CD14-positive monocyte (primary cell): ENCODE data around the gene BHLHE23. TPM values are rescaled to one million over a fixed set of nuclear protein-coding genes. Genes with fewer than 3 reads are reported as not detected.

Experiments used
- DNase-seq, 3 donors: peaks; one replicate each; pipeline ENCODE4 v3.0.0-alpha.2; 2011 to 2022
- H2AFZ ChIP-seq: 2 replicates; pipeline ENCODE4 v1.6.0; 2012; ENCODE audit warnings: mild to moderate bottlenecking, low read depth, low read length, inconsistent platforms; ENCODE audit not compliant: insufficient read depth, poor library complexity, severe bottlenecking
- H3K27ac ChIP-seq, 2 donors: 1 replicate in 1 of 2; 2 replicates in 1 of 2; pipeline ENCODE4 v1.5.1; 2012 to 2013; ENCODE audit warnings: low read length in 2 of 2, control low read depth in 1 of 2, inconsistent platforms in 1 of 2, low read depth in 1 of 2, mild to moderate bottlenecking in 1 of 2
- H3K27me3 ChIP-seq, 2 donors: one replicate each; pipeline versions ENCODE4 v1.6.0 to v1.6.1; 2011 to 2013; ENCODE audit warnings: low read length in 2 of 2; ENCODE audit not compliant: control insufficient read depth in 2 of 2, insufficient read depth in 2 of 2
- H3K36me3 ChIP-seq, 2 donors: replicated peaks in 1 of 2; 1 replicate in 1 of 2; 2 replicates in 1 of 2; pipeline versions ENCODE4 v1.5.1 to v1.6.1; 2012 to 2013; ENCODE audit warnings: low read length in 2 of 2, control low read depth in 1 of 2, inconsistent platforms in 1 of 2, mild to moderate bottlenecking in 1 of 2; ENCODE audit not compliant: insufficient read depth in 2 of 2, control insufficient read depth in 1 of 2
- H3K4me1 ChIP-seq, 2 donors: 1 replicate in 1 of 2; 2 replicates in 1 of 2; pipeline versions ENCODE4 v1.5.1 to v1.6.1; 2012 to 2013; ENCODE audit warnings: low read length in 2 of 2, control low read depth in 1 of 2, inconsistent platforms in 1 of 2, mild to moderate bottlenecking in 1 of 2, moderate library complexity in 1 of 2; ENCODE audit not compliant: insufficient read depth in 2 of 2, control insufficient read depth in 1 of 2
- H3K4me2 ChIP-seq: replicated peaks from 2 replicates; pipeline ENCODE3; 2012; ENCODE audit warnings: low read length, moderate library complexity, mild to moderate bottlenecking; ENCODE audit not compliant: poor library complexity, severe bottlenecking; ENCODE audit errors: extremely low read depth
- H3K4me3 ChIP-seq, 3 experiments: fragments of 200-600 bp in 1 of 3; sonication (generic) in 1 of 3; replicated peaks in 1 of 3; 1 replicate in 2 of 3; 2 replicates in 1 of 3; pipeline ENCODE4 v1.5.1; 2011 to 2013; ENCODE audit warnings: low read length in 3 of 3, mild to moderate bottlenecking in 3 of 3, control low read depth in 2 of 3, low read depth in 2 of 3, inconsistent platforms in 1 of 3, moderate library complexity in 1 of 3
- H3K79me2 ChIP-seq: 2 replicates; pipeline ENCODE4 v1.6.0; 2012; ENCODE audit warnings: mild to moderate bottlenecking, control low read depth, inconsistent platforms, low read length, moderate library complexity; ENCODE audit not compliant: insufficient read depth
- H3K9ac ChIP-seq: 2 replicates; pipeline ENCODE4 v1.6.0; 2017; ENCODE audit warnings: low read length, mild to moderate bottlenecking; ENCODE audit not compliant: insufficient read depth, poor library complexity, severe bottlenecking
- H3K9me3 ChIP-seq, 2 donors: replicated peaks in 1 of 2; 1 replicate in 1 of 2; 2 replicates in 1 of 2; pipeline versions ENCODE4 v1.5.1 to v1.6.1; 2012 to 2013; ENCODE audit warnings: low read length in 2 of 2, control low read depth in 1 of 2; ENCODE audit not compliant: control insufficient read depth in 1 of 2, insufficient read depth in 1 of 2
- H4K20me1 ChIP-seq: 2 replicates; pipeline ENCODE4 v1.6.0; 2012; ENCODE audit warnings: mild to moderate bottlenecking, low read length, control low read depth, moderate library complexity; ENCODE audit not compliant: insufficient read depth
- H3K27ac Mint-ChIP-seq, 7 donors: one replicate each; pipeline ENCODE4 v1.8.0; 2020; ENCODE audit warnings: mild to moderate bottlenecking in 7 of 7, mixed read lengths in 7 of 7, moderate library complexity in 6 of 7, inconsistent platforms in 2 of 7
- H3K27me3 Mint-ChIP-seq, 3 donors: one replicate each; pipeline ENCODE4 v1.8.0; 2021 to 2022; ENCODE audit warnings: low read depth in 3 of 3, mild to moderate bottlenecking in 3 of 3, mixed read lengths in 3 of 3, moderate library complexity in 3 of 3, inconsistent platforms in 1 of 3
- H3K36me3 Mint-ChIP-seq, 2 donors: one replicate each; pipeline ENCODE4 v1.8.0; 2020; ENCODE audit warnings: mixed read lengths in 2 of 2, inconsistent platforms in 1 of 2, mild to moderate bottlenecking in 1 of 2
- H3K4me1 Mint-ChIP-seq: one replicate; pipeline ENCODE4 v1.8.0; 2020; ENCODE audit warnings: mild to moderate bottlenecking, mixed read lengths
- H3K4me3 Mint-ChIP-seq, 2 donors: one replicate each; pipeline ENCODE4 v1.8.0; 2020; ENCODE audit warnings: mild to moderate bottlenecking in 2 of 2, mixed read lengths in 2 of 2, moderate library complexity in 1 of 2
- H3K9me3 Mint-ChIP-seq, 7 donors: one replicate each; pipeline ENCODE4 v1.8.0; 2020 to 2022; ENCODE audit warnings: mixed read lengths in 7 of 7, mild to moderate bottlenecking in 6 of 7, moderate library complexity in 6 of 7, inconsistent platforms in 2 of 7
- CTCF ChIP-seq: fragments of 200-600 bp; IDR thresholded peaks from one replicate; pipeline ENCODE4 v1.8.0; 2022; ENCODE audit warnings: antibody characterized with exemption, mild to moderate bottlenecking
- WGBS: methylation state at CpG from one replicate; pipeline ENCODE4 v1.1.5; 2013; ENCODE audit warnings: missing lambda C conversion rate; ENCODE audit not compliant: insufficient coverage; 5-methylcytosine and 5-hydroxymethylcytosine counted together
- intact Hi-C, 2 donors: fragments of 100-400 bp; cut with micrococcal nuclease; formaldehyde crosslinking; loops; one replicate each; pipeline versions ENCODE4 v1.15.0 to v1.15.1; 2023
- polyA plus RNA-seq, 3 donors: library from polyadenylated mRNA; depleted of rRNA in 1 of 3; unstranded in 2 of 3; stranded (reverse) in 1 of 3; fragments of 300-500 nt in 2 of 3; fragments of >200 nt in 1 of 3; fragmentation: Illumina TruSeq in 2 of 3; gene quantifications; 1 replicate in 2 of 3; 2 replicates in 1 of 3; pipeline ENCODE4 v1.2.3, GENCODE V29; 2012 to 2021

BHLHE23 gene
- polyA plus RNA-seq, 3 donors, result not detected

- no peak for TF ChIP-seq CTCF
- intact Hi-C loops, result no loop called here
- 92% methylated on average over 20 of the region's 25 CpGs for WGBS
- no peak overlapping the region for H3K4me3 Mint-ChIP-seq
- Histone ChIP-seq H3K4me3 (no peak overlapping the region), H4K20me1 (no peaks in the 10 kb centered on the region), H3K27me3 (no peaks in the 10 kb centered on the region), H3K36me3 (no peaks in the 10 kb centered on the region), H3K27ac (no peak overlapping the region), H3K4me2 (no peak overlapping the region), H3K9ac (no peak overlapping the region), H2AFZ (no peak overlapping the region), H3K79me2 (no peaks in the 10 kb centered on the region), H3K4me1 (no peaks in the 10 kb centered on the region), H3K9me3 (peaks cover 0 to 15% of the 10 kb centered on the region in 2 donors)
- H3K4me1 Mint-ChIP-seq, result no peaks in the 10 kb centered on the region
- no peak for DNase-seq
- H3K27me3 Mint-ChIP-seq, result peaks cover 10 to 24% (median 22%) of the 10 kb centered on the region in 3 donors
- peaks cover 1 to 15% (median 7%) of the 10 kb centered on the region in 7 donors for H3K9me3 Mint-ChIP-seq
- no peak overlapping the region for H3K27ac Mint-ChIP-seq
- no peaks in the 10 kb centered on the region for H3K36me3 Mint-ChIP-seq
These were observed 37.4 kb upstream of the BHLHE23 start for GRCh38 chr20:63044204-63044600.

- Mint-ChIP-seq H3K36me3 (no peaks in the 10 kb centered on the region), H3K9me3 (peaks cover 0 to 12% (median 7%) of the 10 kb centered on the region in 7 donors), H3K27me3 (peaks cover 13 to 30% (median 22%) of the 10 kb centered on the region in 3 donors), H3K4me3 (no peak overlapping the region), H3K4me1 (no peaks in the 10 kb centered on the region), H3K27ac (no peak overlapping the region)
- Histone ChIP-seq H3K4me1 (no peaks in the 10 kb centered on the region), H3K36me3 (no peaks in the 10 kb centered on the region), H3K79me2 (no peaks in the 10 kb centered on the region), H3K27me3 (no peaks in the 10 kb centered on the region), H2AFZ (no peak overlapping the region), H3K9me3 (peaks cover 0 to 9% of the 10 kb centered on the region in 2 donors), H3K9ac (no peak overlapping the region), H3K27ac (no peak overlapping the region), H3K4me3 (no peak overlapping the region), H4K20me1 (no peaks in the 10 kb centered on the region), H3K4me2 (no peak overlapping the region)
- intact Hi-C loops, result no loop called here
- TF ChIP-seq CTCF, result no peak
- WGBS, result 90% methylated on average over 62 of the region's 64 CpGs
- DNase-seq, result no peak
These were observed 36.8 kb upstream of the BHLHE23 start for GRCh38 chr20:63043348-63044203.
